Neural cell (in vitro differentiated cells): ENCODE data around the gene DCBLD2. TPM values are rescaled to one million over a fixed set of nuclear protein-coding genes. Genes with fewer than 3 reads are reported as not detected.
"Not testable (repeated sequence)": the region's sequence is repeated elsewhere in the genome, so short reads cannot be mapped to it uniquely, and the experiment has no call there.

ENCODE experiments used
- H2AFZ ChIP-seq: fragments of 200-600, 300-800 bp; sonication (generic), shearing (Covaris generic); 2 replicates; pipeline ENCODE4 v1.6.0; 2014; ENCODE audit warnings: low read depth, mild to moderate bottlenecking, antibody characterized with exemption, low read length, moderate library complexity
- H3F3A ChIP-seq: fragments of 200-600 bp; shearing (Covaris generic); 2 replicates; pipeline ENCODE4 v1.6.1; 2016; ENCODE audit warnings: mild to moderate bottlenecking, moderate library complexity, mixed read lengths, antibody characterized with exemption, low read length; ENCODE audit not compliant: insufficient read depth, poor library complexity, severe bottlenecking
- H3K27ac ChIP-seq: fragments of 200-600, 300-800 bp; sonication (generic), shearing (Covaris generic); 2 replicates; pipeline ENCODE4 v1.5.1; 2014; ENCODE audit warnings: mild to moderate bottlenecking, low read length, moderate library complexity
- H3K27me3 ChIP-seq: fragments of 300-800, 200-600 bp; sonication (generic), shearing (Covaris generic); 2 replicates; pipeline ENCODE4 v1.6.0; 2014; ENCODE audit warnings: mild to moderate bottlenecking, low read depth, low read length, moderate library complexity; ENCODE audit not compliant: insufficient read depth
- H3K36me3 ChIP-seq: fragments of 300-800, 200-600 bp; sonication (generic), shearing (Covaris generic); 2 replicates; pipeline ENCODE4 v1.5.1; 2014; ENCODE audit warnings: mild to moderate bottlenecking, antibody characterized with exemption, low read length, moderate library complexity; ENCODE audit not compliant: insufficient read depth
- H3K4me2 ChIP-seq: fragments of 300-800, 200-600 bp; sonication (generic), shearing (Covaris generic); 2 replicates; pipeline ENCODE4 v1.6.0; 2014; ENCODE audit warnings: mild to moderate bottlenecking, low read length
- H3K4me3 ChIP-seq: fragments of 300-800, 200-600 bp; sonication (generic), shearing (Covaris generic); 2 replicates; pipeline ENCODE4 v1.5.1; 2014; ENCODE audit warnings: mild to moderate bottlenecking, low read length, moderate library complexity
- H3K79me2 ChIP-seq: fragments of 200-600 bp; shearing (Covaris generic); replicated peaks from 2 replicates; pipeline ENCODE4 v1.6.0; 2014; ENCODE audit warnings: mild to moderate bottlenecking, low read length, moderate library complexity; ENCODE audit not compliant: insufficient read depth
- H3K9ac ChIP-seq: fragments of 300-800, 200-600 bp; sonication (generic), shearing (Covaris generic); 2 replicates; pipeline ENCODE4 v1.6.1; 2016; ENCODE audit warnings: mild to moderate bottlenecking, low read length, mixed read lengths
- H3K9me2 ChIP-seq: fragments of 200-600 bp; shearing (Covaris generic); 2 replicates; pipeline ENCODE4 v1.6.1; 2016; ENCODE audit warnings: mild to moderate bottlenecking, low read length, mixed read lengths; ENCODE audit not compliant: insufficient read depth
- H3K9me3 ChIP-seq: fragments of 200-600, 300-800 bp; sonication (generic), shearing (Covaris generic); 2 replicates; pipeline ENCODE4 v1.6.1; 2016; ENCODE audit warnings: mild to moderate bottlenecking, mixed run types, low read length, moderate library complexity, mixed read lengths
- H4K20me1 ChIP-seq: fragments of 200-600 bp; shearing (Covaris generic); 2 replicates; pipeline ENCODE4 v1.6.1; 2016; ENCODE audit warnings: mild to moderate bottlenecking, mixed run types; ENCODE audit not compliant: insufficient read depth
- CTCF ChIP-seq: fragments of 450-650 bp; IDR thresholded peaks from 2 replicates; pipeline ENCODE4 v1.5.1; 2014; ENCODE audit warnings: antibody characterized with exemption, mild to moderate bottlenecking, moderate library complexity; ENCODE audit not compliant: poor library complexity, severe bottlenecking
- EP300 ChIP-seq: fragments of 450-650 bp; conservative IDR thresholded peaks from 2 replicates; pipeline ENCODE4 v1.6.1; 2014; ENCODE audit warnings: antibody characterized with exemption, mild to moderate bottlenecking, moderate library complexity; ENCODE audit not compliant: poor library complexity, severe bottlenecking
- EZH2 ChIP-seq: fragments of 200-600, 300-800 bp; shearing (Covaris generic), sonication (generic); IDR thresholded peaks from 2 replicates; pipeline ENCODE4 v1.6.1; 2014; ENCODE audit warnings: antibody characterized with exemption, low read length, borderline replicate concordance, mild to moderate bottlenecking; ENCODE audit not compliant: insufficient read depth, poor library complexity, severe bottlenecking
- MXI1 ChIP-seq: fragments of 450-650 bp; conservative IDR thresholded peaks from 2 replicates; pipeline ENCODE4 v1.6.1; 2014; ENCODE audit warnings: antibody characterized with exemption, mild to moderate bottlenecking; ENCODE audit not compliant: poor library complexity, severe bottlenecking
- POLR2AphosphoS5 ChIP-seq: IDR thresholded peaks from 2 replicates; pipeline ENCODE4 v1.6.1; 2012
- RAD21 ChIP-seq: fragments of 450-650 bp; conservative IDR thresholded peaks from 2 replicates; pipeline ENCODE4 v1.6.1; 2014; ENCODE audit warnings: antibody characterized with exemption, mild to moderate bottlenecking, moderate library complexity
- REST ChIP-seq: IDR thresholded peaks from 2 replicates; pipeline ENCODE4 v1.6.1; 2012; ENCODE audit warnings: borderline replicate concordance
- SMC3 ChIP-seq: fragments of 450-650 bp; conservative IDR thresholded peaks from 2 replicates; pipeline ENCODE4 v1.6.1; 2014; ENCODE audit warnings: antibody characterized with exemption, mild to moderate bottlenecking, moderate library complexity; ENCODE audit not compliant: poor library complexity
- TAF1 ChIP-seq: IDR thresholded peaks from 2 replicates; pipeline ENCODE4 v1.6.1; 2012; ENCODE audit warnings: low read depth
- polyA plus RNA-seq: library from polyadenylated mRNA; depleted of rRNA; stranded (reverse); fragments of >200 nt; gene quantifications from 2 replicates; pipeline ENCODE4 v1.2.3, GENCODE V29; 2014

DCBLD2 gene
- polyA plus RNA-seq, 1 donor from 2014 or later = 69.0 TPM

GRCh38 chr3:98885851-98886250, 15.6 kb downstream of the DCBLD2 start:
- no peak overlapping the region for H3K4me2 ChIP-seq
- TF ChIP-seq MXI1 (no peak), CTCF (no peak), EP300 (no peak), POLR2AphosphoS5 (no peak), REST (no peak), RAD21 (no peak), TAF1 (no peak)

GRCh38 chr3:98884675-98885371, 16.7 kb downstream of the DCBLD2 start:
- Histone ChIP-seq H3F3A (no peaks in the 10 kb centered on the region), H3K4me2 (no peak overlapping the region), H3K79me2 (peaks cover 64% of the 10 kb centered on the region), H3K9me2 (no peaks in the 10 kb centered on the region), H3K9me3 (no peaks in the 10 kb centered on the region), H3K9ac (no peak overlapping the region), H3K36me3 (peaks cover 11% of the 10 kb centered on the region), H3K27me3 (no peaks in the 10 kb centered on the region), H3K4me3 (no peak overlapping the region), H2AFZ (no peak overlapping the region), H3K27ac (no peak overlapping the region), H4K20me1 (no peaks in the 10 kb centered on the region)
- TF ChIP-seq TAF1 = no peak
- TF ChIP-seq CTCF = no peak
- TF ChIP-seq MXI1 = no peak
- no peak for TF ChIP-seq RAD21
- peak; percentile 82 for TF ChIP-seq EP300
- peak; percentile 89 for TF ChIP-seq POLR2AphosphoS5
- no peak for TF ChIP-seq SMC3
- no peak for TF ChIP-seq EZH2
- no peak for TF ChIP-seq REST

More at GRCh38 chr3:98885851-98886250, 15.6 kb downstream of the DCBLD2 start:
- Histone ChIP-seq H3K36me3 (peaks cover under 1% of the 10 kb centered on the region), H3F3A (no peaks in the 10 kb centered on the region), H3K27ac (no peak overlapping the region), H2AFZ (no peak overlapping the region), H3K79me2 (peaks cover 64% of the 10 kb centered on the region), H3K9ac (no peak overlapping the region), H4K20me1 (no peaks in the 10 kb centered on the region), H3K9me2 (no peaks in the 10 kb centered on the region), H3K27me3 (no peaks in the 10 kb centered on the region), H3K4me3 (no peak overlapping the region), H3K9me3 (no peaks in the 10 kb centered on the region)

GRCh38 chr3:98882614-98883333, 18.7 kb downstream of the DCBLD2 start:
- H3K36me3 ChIP-seq = peaks cover 16% of the 10 kb centered on the region
- H3F3A ChIP-seq, H3K27ac ChIP-seq, H3K4me3 ChIP-seq, H3K9me3 ChIP-seq, H3K27me3 ChIP-seq, H3K9ac ChIP-seq, H2AFZ ChIP-seq, H3K9me2 ChIP-seq, H3K4me2 ChIP-seq, H4K20me1 ChIP-seq: not testable (repeated sequence)
- H3K79me2 ChIP-seq = peaks cover 56% of the 10 kb centered on the region
